NT2/D1 (cell line): ENCODE measurements around the gene SDK1.
"Not testable (repeated sequence)": the region's sequence is repeated elsewhere in the genome, so short reads cannot be mapped to it uniquely, and the experiment has no call there.

Experiments
- DNase-seq: peaks from one replicate; pipeline ENCODE4 v3.0.0-alpha.2; 2011; ENCODE audit warnings: low read depth, low spot score
- H3K27me3 ChIP-seq: 2 replicates; pipeline ENCODE4 v1.6.0; 2011; ENCODE audit warnings: mild to moderate bottlenecking; ENCODE audit not compliant: insufficient read length, insufficient read depth
- H3K36me3 ChIP-seq: 2 replicates; pipeline ENCODE4 v1.6.1; 2011; ENCODE audit warnings: mild to moderate bottlenecking, low read length, mixed read lengths; ENCODE audit not compliant: insufficient read depth, insufficient read length
- H3K4me1 ChIP-seq: 2 replicates; pipeline ENCODE4 v1.5.1; 2011; ENCODE audit not compliant: insufficient read depth, insufficient read length
- H3K4me3 ChIP-seq: 2 replicates; pipeline ENCODE4 v1.5.1; 2011; ENCODE audit warnings: low read depth; ENCODE audit not compliant: insufficient read length
- H3K9ac ChIP-seq: 2 replicates; pipeline ENCODE4 v1.6.0; 2011; ENCODE audit warnings: low read depth; ENCODE audit not compliant: insufficient read length
- H3K9me3 ChIP-seq: 2 replicates; pipeline ENCODE4 v1.5.1; 2011; ENCODE audit warnings: mild to moderate bottlenecking, low read length; ENCODE audit not compliant: insufficient read depth
- SUZ12 ChIP-seq: IDR thresholded peaks from 2 replicates; pipeline ENCODE4 v1.6.1; 2011; ENCODE audit not compliant: insufficient read length, insufficient read depth; ENCODE audit errors: extremely low read depth
- YY1 ChIP-seq: IDR thresholded peaks from 2 replicates; pipeline ENCODE4 v1.6.1; 2011; ENCODE audit not compliant: insufficient read length, insufficient read depth
- ZNF274 ChIP-seq: IDR thresholded peaks from 2 replicates; pipeline ENCODE4 v1.6.1; 2011; ENCODE audit warnings: mild to moderate bottlenecking, low read depth, low read length

The SDK1 gene

GRCh38 chr7:3928727-3929515 lies 627.9 kb downstream of the SDK1 start:
- DNase-seq, result no peak

DNA sequence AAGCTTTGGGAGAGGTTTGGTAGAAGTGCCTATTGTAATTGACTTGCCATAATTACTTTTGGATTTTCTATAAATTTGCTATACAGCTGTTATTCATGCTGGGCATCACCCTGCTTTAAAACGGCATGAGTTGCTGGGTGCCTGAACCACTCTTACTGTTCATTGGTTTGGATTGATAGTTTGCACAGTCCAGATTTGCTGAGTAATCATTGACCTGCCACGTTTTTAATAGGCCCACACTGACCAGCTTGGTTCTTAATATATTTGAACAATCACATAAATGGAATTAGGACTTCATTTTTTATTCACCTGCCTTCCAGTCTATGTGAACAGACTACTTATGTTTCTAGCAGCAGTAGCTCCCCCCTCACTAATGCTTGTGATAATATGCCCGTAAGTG lies 630.8 kb downstream of the SDK1 start:
- no peak overlapping the region for H3K9ac ChIP-seq
- H3K9me3 ChIP-seq, result peaks cover 6% of the 10 kb centered on the region; the same call in 1 of the 2 replicates
- DNase-seq, result no peak
- peaks cover 4% of the 10 kb centered on the region for H3K4me1 ChIP-seq
- no peaks in the 10 kb centered on the region for H3K36me3 ChIP-seq
- TF ChIP-seq SUZ12 (no peak), YY1 (no peak), ZNF274 (no peak)
- H3K27me3 ChIP-seq, result no peaks in the 10 kb centered on the region
- H3K4me3 ChIP-seq, result no peak overlapping the region

More at GRCh38 chr7:3928727-3929515, 627.9 kb downstream of the SDK1 start:
- Histone ChIP-seq H3K9ac (no peak overlapping the region), H3K9me3 (no peaks in the 10 kb centered on the region), H3K4me1 (peaks cover 9% of the 10 kb centered on the region), H3K4me3 (no peak overlapping the region), H3K36me3 (no peaks in the 10 kb centered on the region), H3K27me3 (no peaks in the 10 kb centered on the region)
- TF ChIP-seq ZNF274, result no peak
- TF ChIP-seq SUZ12, result no peak
- TF ChIP-seq YY1, result no peak

- Histone ChIP-seq H3K36me3 (no peaks in the 10 kb centered on the region), H3K9me3 (peaks cover 6% of the 10 kb centered on the region; the same call in 1 of the 2 replicates), H3K4me1 (no peaks in the 10 kb centered on the region), H3K27me3 (no peaks in the 10 kb centered on the region), H3K4me3 (no peak overlapping the region), H3K9ac (no peak overlapping the region)
- no peak for TF ChIP-seq ZNF274
- TF ChIP-seq YY1, result no peak
- TF ChIP-seq SUZ12, result no peak
- no peak for DNase-seq
These were observed 636.1 kb downstream of the SDK1 start for GRCh38 chr7:3937146-3937545.

GRCh38 chr7:3937605-3938004 lies 636.6 kb downstream of the SDK1 start:
- no peak for DNase-seq
- Histone ChIP-seq H3K4me1 (no peaks in the 10 kb centered on the region), H3K9ac (no peak overlapping the region), H3K4me3 (no peak overlapping the region), H3K9me3 (peaks cover 6% of the 10 kb centered on the region; the same call in 1 of the 2 replicates), H3K27me3 (no peaks in the 10 kb centered on the region), H3K36me3 (no peaks in the 10 kb centered on the region)
- TF ChIP-seq YY1 (no peak), SUZ12 (no peak), ZNF274 (no peak)

DNA sequence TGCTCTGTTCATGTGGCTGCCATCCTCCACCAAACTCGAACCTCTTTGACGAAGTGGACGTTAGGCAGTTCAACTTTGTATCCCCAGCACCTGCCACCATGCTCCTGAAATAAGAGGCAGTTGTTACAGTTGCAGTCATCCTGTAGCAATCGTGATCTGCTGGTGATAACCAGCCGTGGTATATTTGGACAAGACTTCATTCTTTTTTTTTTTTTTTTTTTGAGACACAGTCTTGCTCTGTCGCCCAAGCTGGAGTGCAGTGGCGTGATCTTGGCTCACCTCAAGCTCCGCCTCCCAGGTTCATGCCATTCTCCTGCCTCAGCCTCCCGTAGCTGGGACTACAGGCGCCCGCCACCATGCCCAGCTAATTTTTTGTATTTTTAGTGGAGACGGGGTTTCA lies 640.7 kb downstream of the SDK1 start:
- H3K36me3 ChIP-seq, H3K9ac ChIP-seq, H3K27me3 ChIP-seq, DNase-seq, H3K4me1 ChIP-seq, H3K4me3 ChIP-seq, H3K9me3 ChIP-seq: not testable (repeated sequence)

DNA sequence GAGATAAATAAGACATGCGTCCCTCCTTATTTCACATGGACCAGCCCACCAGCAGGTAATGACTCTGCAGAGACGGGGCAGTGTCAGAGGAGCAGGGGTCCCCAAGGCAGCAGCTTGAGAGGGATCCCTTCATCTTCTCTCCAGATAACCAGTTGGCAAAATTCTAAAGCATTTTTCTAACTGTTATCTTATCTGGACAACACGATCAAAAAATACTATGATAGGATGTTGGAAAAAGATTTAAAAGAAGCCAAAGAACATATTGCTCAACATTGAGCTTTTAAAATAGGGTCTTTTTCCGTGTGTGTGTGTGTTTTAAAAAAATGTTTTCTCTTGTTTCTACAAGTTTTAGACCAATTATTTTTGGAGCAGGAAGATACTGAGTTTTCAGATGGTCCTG lies 641.2 kb downstream of the SDK1 start:
- no peaks in the 10 kb centered on the region for H3K27me3 ChIP-seq
- H3K4me1 ChIP-seq, result no peaks in the 10 kb centered on the region
- no peak for DNase-seq

GRCh38 chr7:3942816-3943745 lies 642.0 kb downstream of the SDK1 start:
- no peaks in the 10 kb centered on the region for H3K36me3 ChIP-seq
- TF ChIP-seq YY1, result no peak
- TF ChIP-seq ZNF274, result no peak
- no peak for TF ChIP-seq SUZ12
- no peaks in the 10 kb centered on the region for H3K4me1 ChIP-seq
- H3K27me3 ChIP-seq, result no peaks in the 10 kb centered on the region
- DNase-seq, result no peak
- no peak overlapping the region for H3K4me3 ChIP-seq
- no peak overlapping the region for H3K9ac ChIP-seq
- H3K9me3 ChIP-seq, result no peaks in the 10 kb centered on the region

More for the DNA sequence above, 641.2 kb downstream of the SDK1 start:
- Histone ChIP-seq H3K9me3 (no peaks in the 10 kb centered on the region), H3K4me3 (no peak overlapping the region), H3K36me3 (no peaks in the 10 kb centered on the region), H3K9ac (no peak overlapping the region)
- TF ChIP-seq ZNF274 (no peak), SUZ12 (no peak), YY1 (no peak)
